Stomach smooth muscle (tissue), 2 donors: ENCODE results near the gene RAB43.

Source experiments
- H3K27ac ChIP-seq: one replicate; pipeline ENCODE4 v1.7.0; 2013; ENCODE audit warnings: mild to moderate bottlenecking, low read length, inconsistent platforms
- H3K27me3 ChIP-seq, 2 donors: one replicate each; pipeline ENCODE4 v1.7.0; 2013; ENCODE audit warnings: low read length in 2 of 2; ENCODE audit not compliant: insufficient read depth in 2 of 2, control insufficient read depth in 1 of 2
- H3K36me3 ChIP-seq, 2 donors: one replicate each; pipeline ENCODE4 v1.7.0; 2013; ENCODE audit warnings: low read length in 2 of 2; ENCODE audit not compliant: control insufficient read depth in 2 of 2, insufficient read depth in 2 of 2
- H3K4me1 ChIP-seq: one replicate; pipeline ENCODE4 v1.7.0; 2013; ENCODE audit warnings: low read length; ENCODE audit not compliant: control insufficient read depth, insufficient read depth
- H3K4me3 ChIP-seq, 2 donors: one replicate each; pipeline ENCODE4 v1.7.0; 2013; ENCODE audit warnings: low read length in 2 of 2
- H3K9ac ChIP-seq, 2 donors: one replicate each; pipeline ENCODE4 v1.7.0; 2013; ENCODE audit warnings: low read length in 2 of 2, mild to moderate bottlenecking in 1 of 2
- H3K9me3 ChIP-seq, 2 donors: one replicate each; pipeline ENCODE4 v1.7.0; 2013; ENCODE audit warnings: low read length in 2 of 2; ENCODE audit not compliant: control insufficient read depth in 2 of 2
- donor health status: healthy.
- donor health status: Pancreatic carcinoma.

RAB43 gene

GRCh38 chr3:129107793-129108192 is 13.8 kb downstream of the RAB43 start:
- no peak overlapping the region for H3K27ac ChIP-seq

GRCh38 chr3:129106866-129107565 is 14.6 kb downstream of the RAB43 start:
- no peaks in the 10 kb centered on the region for H3K9me3 ChIP-seq
- peaks cover 6% of the 10 kb centered on the region for H3K4me1 ChIP-seq
- H3K27me3 ChIP-seq = no peaks in the 10 kb centered on the region
- no peak overlapping the region for H3K4me3 ChIP-seq
- peaks cover 0 to 13% of the 10 kb centered on the region in 2 donors for H3K36me3 ChIP-seq
- H3K9ac ChIP-seq = no peak overlapping the region
- H3K27ac ChIP-seq = no peak overlapping the region

More at GRCh38 chr3:129107793-129108192, 13.8 kb downstream of the RAB43 start:
- Histone ChIP-seq H3K36me3 (peaks cover 0 to 15% of the 10 kb centered on the region in 2 donors), H3K9ac (no peak overlapping the region), H3K27me3 (no peaks in the 10 kb centered on the region), H3K4me1 (peaks cover 6% of the 10 kb centered on the region), H3K9me3 (no peaks in the 10 kb centered on the region), H3K4me3 (no peak overlapping the region)

- H3K9me3 ChIP-seq = no peaks in the 10 kb centered on the region
- H3K27ac ChIP-seq = no peak overlapping the region
- H3K36me3 ChIP-seq = peaks cover 0 to 13% of the 10 kb centered on the region in 2 donors
Measured at GRCh38 chr3:129106320-129106719, 15.3 kb downstream of the RAB43 start.

GRCh38 chr3:129105862-129106261 is 15.7 kb downstream of the RAB43 start:
- Histone ChIP-seq H3K4me3 (no peak overlapping the region), H3K4me1 (peaks cover 6% of the 10 kb centered on the region), H3K27ac (no peak overlapping the region), H3K36me3 (peaks cover 0 to 13% of the 10 kb centered on the region in 2 donors), H3K9ac (no peak overlapping the region), H3K9me3 (no peaks in the 10 kb centered on the region), H3K27me3 (no peaks in the 10 kb centered on the region)

More at GRCh38 chr3:129106320-129106719, 15.3 kb downstream of the RAB43 start:
- H3K9ac ChIP-seq = no peak overlapping the region
- peaks cover 6% of the 10 kb centered on the region for H3K4me1 ChIP-seq
- no peak overlapping the region for H3K4me3 ChIP-seq
- no peaks in the 10 kb centered on the region for H3K27me3 ChIP-seq

- Histone ChIP-seq H3K27ac (no peak overlapping the region), H3K4me1 (peaks cover 6% of the 10 kb centered on the region), H3K9me3 (no peaks in the 10 kb centered on the region), H3K27me3 (no peaks in the 10 kb centered on the region), H3K9ac (no peak overlapping the region), H3K36me3 (peaks cover 0 to 15% of the 10 kb centered on the region in 2 donors), H3K4me3 (no peak overlapping the region)
Measured at GRCh38 chr3:129104498-129105079, 17.0 kb downstream of the RAB43 start.

GRCh38 chr3:129104051-129104450 is 17.6 kb downstream of the RAB43 start:
- H3K9ac ChIP-seq = no peak overlapping the region
- no peak overlapping the region for H3K4me3 ChIP-seq
- no peak overlapping the region for H3K27ac ChIP-seq
- no peaks in the 10 kb centered on the region for H3K27me3 ChIP-seq
- H3K4me1 ChIP-seq = peaks cover 6% of the 10 kb centered on the region
- H3K9me3 ChIP-seq = no peaks in the 10 kb centered on the region
- peaks cover 0 to 15% of the 10 kb centered on the region in 2 donors for H3K36me3 ChIP-seq

GRCh38 chr3:129103296-129103695 is 18.3 kb downstream of the RAB43 start:
- Histone ChIP-seq H3K4me1 (peaks cover 6% of the 10 kb centered on the region), H3K27ac (no peak overlapping the region), H3K9me3 (no peaks in the 10 kb centered on the region), H3K4me3 (no peak overlapping the region), H3K27me3 (no peaks in the 10 kb centered on the region), H3K36me3 (peaks cover 0 to 12% of the 10 kb centered on the region in 2 donors), H3K9ac (no peak overlapping the region)

GRCh38 chr3:129101370-129102138 is 20.1 kb downstream of the RAB43 start:
- no peaks in the 10 kb centered on the region for H3K27me3 ChIP-seq
- no peak overlapping the region for H3K4me3 ChIP-seq
- no peak overlapping the region for H3K27ac ChIP-seq
- H3K36me3 ChIP-seq = peaks cover 0 to 9% of the 10 kb centered on the region in 2 donors
- H3K4me1 ChIP-seq = peaks cover 2% of the 10 kb centered on the region
- no peak overlapping the region for H3K9ac ChIP-seq
- H3K9me3 ChIP-seq = no peaks in the 10 kb centered on the region

GRCh38 chr3:129100274-129100673 is 21.3 kb downstream of the RAB43 start:
- Histone ChIP-seq H3K4me1 (no peaks in the 10 kb centered on the region), H3K4me3 (no peak overlapping the region), H3K9ac (no peak overlapping the region), H3K27me3 (no peaks in the 10 kb centered on the region), H3K36me3 (peaks cover 0 to 6% of the 10 kb centered on the region in 2 donors), H3K9me3 (no peaks in the 10 kb centered on the region), H3K27ac (no peak overlapping the region)

- Histone ChIP-seq H3K27ac (no peak overlapping the region), H3K9me3 (no peaks in the 10 kb centered on the region), H3K9ac (no peak overlapping the region), H3K36me3 (peaks cover 0 to 12% of the 10 kb centered on the region in 2 donors), H3K4me3 (no peak overlapping the region), H3K4me1 (no peaks in the 10 kb centered on the region), H3K27me3 (no peaks in the 10 kb centered on the region)
Measured at GRCh38 chr3:129095285-129095684, 26.3 kb downstream of the RAB43 start.
